ENCODE results near the gene CDKN2B-AS1.

CDKN2B-AS1 gene

GRCh38 chr9:22117511-22118384 is 123.2 kb downstream of the CDKN2B-AS1 start:
- no peak for DNase-seq (ENCODE audit: low read depth in 3 of 3)

GRCh38 chr9:22118810-22119521 is 124.4 kb downstream of the CDKN2B-AS1 start:
- DNase-seq (ENCODE audit: low read depth in 3 of 3), result no peak

DNA sequence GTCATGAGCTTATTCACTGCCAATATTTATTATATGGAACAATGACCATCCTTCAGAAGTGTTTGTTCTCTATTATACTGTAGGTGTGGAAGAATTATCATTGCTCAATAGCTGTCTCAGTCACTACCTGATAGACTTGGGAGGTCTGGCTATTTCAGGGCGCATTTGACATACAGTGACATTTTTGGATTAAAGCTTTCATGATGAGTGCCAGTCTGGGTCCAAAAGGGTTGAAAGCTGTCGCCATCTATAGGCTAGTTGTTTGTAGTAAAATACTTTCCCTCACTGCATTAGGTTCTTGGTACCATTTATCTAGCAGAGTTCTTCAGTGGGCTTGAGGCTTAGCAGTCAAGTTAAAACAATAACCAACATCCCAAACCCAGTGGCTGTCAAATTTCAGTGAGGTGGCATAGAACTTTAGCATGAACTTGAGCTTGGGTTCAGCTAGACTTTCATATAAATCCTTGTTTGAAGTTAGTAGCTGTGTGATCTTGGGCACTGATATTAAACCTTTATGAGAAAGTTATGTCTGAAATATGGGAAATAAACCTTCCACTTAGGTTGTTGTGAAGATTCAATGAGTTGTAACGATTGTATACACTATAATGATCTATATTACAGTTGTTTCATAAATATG is 125.0 kb downstream of the CDKN2B-AS1 start:
- no peak for DNase-seq (ENCODE audit: low read depth in 3 of 3)

- no peak for DNase-seq (ENCODE audit: low read depth in 3 of 3)
Measured at GRCh38 chr9:22120159-22120549, 125.6 kb downstream of the CDKN2B-AS1 start.

DNA sequence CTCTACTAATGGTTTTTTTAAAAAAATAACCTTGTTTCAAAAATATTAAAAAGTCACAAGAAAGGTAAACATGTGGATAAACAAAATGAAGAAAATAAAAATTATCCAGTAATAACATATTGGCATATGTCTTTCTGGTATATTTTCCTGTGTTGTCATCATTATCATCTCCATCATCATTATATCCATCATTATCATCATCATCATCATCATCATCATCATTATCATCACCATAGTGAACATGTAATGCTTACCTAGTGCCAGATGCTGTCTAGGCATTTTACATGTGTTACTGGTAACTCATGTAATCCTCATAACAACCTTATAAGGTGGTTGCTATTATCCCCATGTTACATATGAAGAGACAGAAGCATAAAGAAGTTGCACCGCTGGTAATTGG is 126.0 kb downstream of the CDKN2B-AS1 start:
- DNase-seq (ENCODE audit: low read depth in 3 of 3), result no peak

DNA sequence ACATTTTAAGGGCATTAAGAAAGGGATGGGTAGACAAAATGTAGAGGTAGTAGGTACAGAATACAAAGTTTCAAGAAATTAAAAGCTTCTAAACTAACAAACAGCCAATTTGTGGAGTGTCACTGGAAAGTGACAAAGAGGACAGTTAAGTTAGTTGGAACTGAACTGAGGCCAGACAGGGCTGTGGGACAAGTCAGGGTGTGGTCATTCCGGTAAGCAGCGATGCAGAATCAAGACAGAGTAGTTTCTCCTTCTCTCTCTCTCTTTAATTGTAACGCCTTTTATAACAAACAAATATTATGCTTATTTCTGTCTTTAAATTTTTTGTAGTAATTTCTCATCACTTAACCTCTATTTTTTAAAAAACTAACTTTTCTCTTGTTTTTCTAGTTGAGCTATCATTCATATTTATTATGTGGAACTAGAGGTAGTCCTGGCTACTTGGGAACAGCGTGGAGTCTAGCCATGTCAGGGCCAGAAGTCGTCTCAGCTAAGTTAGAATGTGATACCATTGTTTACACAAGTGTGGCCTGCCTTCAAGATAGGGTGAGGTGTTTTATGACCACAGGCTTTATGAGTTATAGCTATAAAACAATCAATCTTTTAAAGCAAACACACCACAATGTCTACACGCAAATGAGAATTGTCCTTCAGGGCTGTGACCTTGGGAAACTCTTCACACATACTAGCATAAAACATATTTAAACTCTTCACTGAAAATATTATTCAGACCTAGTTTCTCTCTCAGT is 129.8 kb downstream of the CDKN2B-AS1 start:
- no peak for DNase-seq (ENCODE audit: low read depth in 3 of 3)

DNA sequence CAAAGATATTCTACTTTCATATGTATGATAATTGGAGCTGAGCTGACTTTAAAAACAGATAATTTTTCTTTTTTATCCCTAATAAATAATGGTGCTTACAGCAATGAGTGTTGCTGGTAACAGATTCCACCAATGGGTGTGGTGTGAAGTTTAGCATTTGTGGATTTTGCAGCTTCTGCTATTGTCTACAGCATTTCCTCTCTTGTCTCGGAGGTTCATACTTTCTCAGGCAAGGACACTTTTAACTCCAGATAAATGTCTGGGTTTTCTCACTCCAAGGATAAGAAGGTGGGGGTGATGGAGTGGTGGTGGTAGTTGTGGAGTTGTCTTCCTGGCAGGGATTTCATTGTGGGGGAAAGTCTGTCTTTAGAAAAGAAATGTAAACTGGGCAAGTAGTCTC is 134.5 kb downstream of the CDKN2B-AS1 start:
- DNase-seq (ENCODE audit: low read depth in 3 of 3), result no peak

- no peak for DNase-seq (ENCODE audit: low read depth in 3 of 3)
Measured at GRCh38 chr9:22129633-22130032, 135.0 kb downstream of the CDKN2B-AS1 start.

- DNase-seq (ENCODE audit: low read depth in 3 of 3), result no peak
Measured at GRCh38 chr9:22131817-22132216, 137.2 kb downstream of the CDKN2B-AS1 start.

DNA sequence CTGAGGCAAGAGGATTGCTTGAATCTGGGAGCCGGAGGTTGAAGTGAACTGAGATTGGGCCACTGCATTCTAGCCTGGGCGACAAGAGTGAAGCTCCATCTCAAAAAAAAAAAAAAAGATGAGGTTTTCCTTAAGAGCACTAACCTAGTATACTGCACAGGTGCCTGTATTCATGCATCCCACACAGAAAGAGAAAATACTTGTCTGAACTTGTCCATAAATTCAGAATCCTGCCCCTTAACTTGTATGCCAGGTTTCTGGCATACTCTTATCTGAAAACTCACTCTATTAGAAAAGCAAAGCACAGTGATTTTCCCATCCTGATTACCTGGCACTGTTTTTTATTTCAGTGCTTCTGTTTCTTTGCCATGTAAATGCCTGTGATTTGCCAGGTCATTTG is 139.8 kb downstream of the CDKN2B-AS1 start:
- DNase-seq (ENCODE audit: low read depth in 3 of 3), result no peak

DNA sequence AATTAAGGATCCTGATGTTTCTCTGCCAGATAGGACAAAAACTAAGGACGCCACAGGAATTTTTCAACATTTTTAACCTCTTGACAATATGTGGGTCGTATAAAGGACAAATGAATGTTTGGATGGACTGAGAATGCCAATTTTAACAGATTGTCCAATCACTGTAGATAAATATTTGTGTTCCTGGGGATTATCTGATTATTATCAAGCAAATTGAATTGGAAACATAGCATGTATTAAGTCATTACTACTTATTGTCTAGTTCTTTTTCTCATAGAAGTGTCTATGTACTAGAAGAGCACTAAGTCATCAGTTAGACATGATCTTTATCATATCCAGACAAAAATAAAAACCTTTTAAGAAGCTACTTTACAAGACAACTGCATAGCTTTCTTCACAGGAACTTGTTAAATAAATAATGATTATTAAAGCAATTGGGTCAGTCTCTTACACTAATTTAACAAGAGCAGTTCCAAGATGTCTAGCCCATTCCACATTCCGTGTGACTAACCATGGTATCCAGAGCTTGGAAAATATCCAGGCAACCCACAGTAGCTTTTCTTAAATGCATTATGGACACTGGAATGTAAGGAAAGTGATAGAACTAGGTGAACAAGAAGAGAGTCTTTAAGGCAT is 142.0 kb downstream of the CDKN2B-AS1 start:
- DNase-seq (ENCODE audit: low read depth in 3 of 3), result no peak

DNA sequence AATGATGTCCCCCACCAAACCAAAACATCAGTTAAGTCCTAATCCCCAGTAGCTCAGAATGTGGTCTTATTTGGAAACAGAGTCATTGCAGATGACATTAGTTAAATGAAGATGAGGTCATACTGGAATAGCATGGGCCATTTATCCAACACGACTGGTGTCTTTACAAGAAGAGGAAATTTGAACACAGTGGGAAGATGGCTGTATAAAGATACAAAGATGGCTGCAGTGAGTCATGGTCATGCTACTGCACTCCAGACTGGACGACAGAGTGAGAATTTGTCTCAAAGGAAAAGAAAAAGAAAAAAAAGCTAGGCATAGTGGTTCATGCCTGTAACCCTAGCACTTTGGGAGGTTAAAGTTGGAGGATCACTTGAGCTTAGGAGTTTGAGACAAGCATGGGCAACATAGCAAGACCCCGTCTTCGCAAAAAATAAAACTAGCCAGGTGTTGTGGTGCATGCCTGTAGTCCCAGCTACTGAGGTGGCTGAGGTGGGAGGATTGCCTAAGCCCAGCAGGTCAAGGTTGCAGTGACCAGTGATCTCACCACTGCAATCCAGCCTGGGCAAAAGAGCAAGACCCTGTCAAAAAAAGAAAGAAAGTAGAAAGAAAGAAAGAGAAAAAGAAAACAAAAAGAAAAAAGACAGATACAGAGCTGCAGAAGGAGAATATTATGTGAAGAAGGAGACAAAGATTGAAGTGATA is 144.5 kb downstream of the CDKN2B-AS1 start:
- no peak for DNase-seq (ENCODE audit: low read depth in 3 of 3)

DNA sequence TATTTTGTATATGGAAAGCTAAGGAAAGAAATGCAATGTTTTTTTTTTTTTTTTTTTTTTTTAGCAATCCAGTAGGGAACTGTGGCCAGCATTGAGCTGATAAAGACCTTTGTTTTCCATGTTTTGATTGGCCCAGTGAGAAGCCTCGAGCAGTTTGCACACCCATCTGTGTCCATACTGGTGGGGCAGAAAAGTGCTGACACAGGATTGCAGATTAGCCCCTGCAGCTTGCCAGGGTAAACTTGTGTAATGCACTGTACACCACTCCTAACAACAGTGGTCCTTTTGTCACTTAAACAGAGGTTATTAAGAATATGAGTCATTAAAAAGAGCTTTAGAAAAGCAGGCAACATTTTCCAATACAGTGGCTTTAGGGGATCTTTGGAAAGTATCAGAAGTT is 147.3 kb downstream of the CDKN2B-AS1 start:
- DNase-seq (ENCODE audit: low read depth in 3 of 3), result no peak

DNA sequence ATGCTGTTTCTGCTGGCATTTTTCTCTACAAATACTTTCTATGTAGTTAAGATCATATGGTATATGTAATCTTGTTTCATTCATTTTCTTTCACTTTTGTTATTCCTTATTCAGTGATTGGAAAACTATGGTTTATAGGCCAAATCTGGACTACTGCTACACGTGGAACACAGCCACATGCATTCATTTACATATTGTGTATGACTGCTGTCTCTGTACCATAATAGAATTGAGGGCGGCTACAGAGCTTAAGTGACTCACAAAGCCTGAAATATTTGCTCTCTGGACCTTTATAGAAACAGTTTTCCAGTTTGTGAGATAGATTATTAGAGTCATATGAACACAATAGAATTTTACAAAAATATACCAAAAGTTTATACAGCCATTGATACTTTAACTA is 148.1 kb downstream of the CDKN2B-AS1 start:
- DNase-seq (ENCODE audit: low read depth in 3 of 3), result no peak

DNA sequence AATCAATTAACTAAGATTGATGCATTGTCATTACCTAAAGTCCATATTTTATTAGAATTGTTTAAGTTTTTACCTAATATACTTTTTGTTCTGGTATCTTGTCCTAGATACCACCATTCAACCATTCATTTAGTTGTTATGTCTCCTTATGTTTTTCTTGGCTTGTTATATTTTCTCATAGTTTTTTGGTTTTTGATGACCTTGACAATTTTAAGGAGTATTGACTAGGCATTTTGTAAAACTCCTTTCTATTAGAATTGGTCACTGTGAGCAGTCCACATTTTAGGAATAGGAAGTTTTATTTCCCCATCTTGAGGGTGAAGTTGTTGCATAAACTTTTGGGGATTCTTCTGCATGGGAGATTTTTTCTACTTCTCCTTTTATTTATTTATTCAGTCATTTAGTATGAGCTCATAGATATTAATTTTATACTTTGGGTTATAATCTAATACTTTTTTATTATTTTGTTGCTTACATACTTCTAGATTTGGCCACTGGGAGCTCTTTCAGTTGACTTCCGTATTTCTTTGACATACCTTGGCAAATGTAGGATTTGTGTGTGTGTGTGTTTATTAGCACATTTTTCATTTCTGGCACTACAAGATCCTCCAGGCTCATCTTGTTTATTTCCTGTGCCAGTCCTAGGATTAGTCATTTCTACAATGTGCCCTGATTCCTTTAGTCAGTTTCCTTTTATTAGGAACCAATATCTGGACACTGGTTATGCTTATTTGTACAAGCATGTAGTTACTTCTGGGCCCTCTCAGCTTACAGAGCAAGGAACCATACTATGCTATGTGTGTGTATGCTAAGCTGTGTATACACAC is 149.4 kb downstream of the CDKN2B-AS1 start:
- no peak for DNase-seq (ENCODE audit: low read depth in 3 of 3)

GRCh38 chr9:22146604-22147003 is 152.0 kb downstream of the CDKN2B-AS1 start:
- no peak for DNase-seq (ENCODE audit: low read depth in 3 of 3)

- no peak for DNase-seq (ENCODE audit: low read depth in 3 of 3)
Measured at GRCh38 chr9:22147813-22148527, 153.4 kb downstream of the CDKN2B-AS1 start.

- no peak for DNase-seq (ENCODE audit: low read depth in 3 of 3)
Measured at GRCh38 chr9:22148528-22148875, 153.9 kb downstream of the CDKN2B-AS1 start.

- DNase-seq (ENCODE audit: low read depth in 3 of 3), result no peak
Measured at GRCh38 chr9:22148876-22149637, 154.5 kb downstream of the CDKN2B-AS1 start.

All from stimulated activated CD4-positive, alpha-beta T cell treated with anti-CD3 and anti-CD28 coated beads, TNF-alpha, amount 100 ng/mL, for 4 hours (primary cell).